ENCODE measurements around the gene IFFO2.

Gene IFFO2

GRCh38 chr1:18972531-18972930, 16.1 kb upstream of the IFFO2 start:
- no peak for DNase-seq (ENCODE audit: low spot score)

DNA sequence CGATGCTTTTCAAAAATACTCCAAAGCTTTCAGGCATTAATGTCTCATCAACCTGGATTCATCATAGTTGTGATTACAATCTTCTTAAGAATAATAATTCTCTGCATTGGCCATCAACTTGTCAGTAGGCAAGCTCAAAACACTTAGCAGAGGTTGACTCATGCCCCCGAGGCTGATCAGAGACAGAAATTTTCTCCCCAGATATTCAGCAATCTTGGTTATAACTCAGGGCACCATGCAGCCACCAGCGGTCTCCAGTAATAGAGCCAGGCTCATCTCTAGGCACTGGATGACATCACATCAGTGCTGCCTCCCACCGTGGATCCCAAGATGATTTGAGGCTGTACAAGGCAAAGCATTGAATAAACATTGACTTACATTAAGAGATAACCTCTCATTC, 14.3 kb upstream of the IFFO2 start:
- DNase-seq (ENCODE audit: low spot score): no peak

DNA sequence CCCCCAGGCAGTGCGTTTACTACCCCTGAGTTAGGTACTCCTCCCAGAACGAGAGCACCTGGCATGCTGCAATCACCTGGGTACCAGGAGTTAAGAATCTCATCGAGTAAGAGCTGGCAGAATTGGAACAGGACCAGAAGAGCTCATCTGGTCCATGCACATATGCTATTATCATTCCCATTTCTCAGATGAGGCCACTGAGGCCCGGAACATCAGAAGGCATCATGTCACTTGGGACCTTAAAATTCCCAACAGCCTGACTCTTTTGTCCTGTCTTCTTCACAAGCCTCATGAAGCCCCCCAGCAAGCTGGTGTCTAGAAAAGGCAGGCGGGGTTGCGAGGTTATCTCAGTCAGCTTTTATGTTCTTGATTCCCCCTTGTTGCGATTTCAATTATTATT, 13.9 kb upstream of the IFFO2 start:
- no peak for DNase-seq (ENCODE audit: low spot score)

DNA sequence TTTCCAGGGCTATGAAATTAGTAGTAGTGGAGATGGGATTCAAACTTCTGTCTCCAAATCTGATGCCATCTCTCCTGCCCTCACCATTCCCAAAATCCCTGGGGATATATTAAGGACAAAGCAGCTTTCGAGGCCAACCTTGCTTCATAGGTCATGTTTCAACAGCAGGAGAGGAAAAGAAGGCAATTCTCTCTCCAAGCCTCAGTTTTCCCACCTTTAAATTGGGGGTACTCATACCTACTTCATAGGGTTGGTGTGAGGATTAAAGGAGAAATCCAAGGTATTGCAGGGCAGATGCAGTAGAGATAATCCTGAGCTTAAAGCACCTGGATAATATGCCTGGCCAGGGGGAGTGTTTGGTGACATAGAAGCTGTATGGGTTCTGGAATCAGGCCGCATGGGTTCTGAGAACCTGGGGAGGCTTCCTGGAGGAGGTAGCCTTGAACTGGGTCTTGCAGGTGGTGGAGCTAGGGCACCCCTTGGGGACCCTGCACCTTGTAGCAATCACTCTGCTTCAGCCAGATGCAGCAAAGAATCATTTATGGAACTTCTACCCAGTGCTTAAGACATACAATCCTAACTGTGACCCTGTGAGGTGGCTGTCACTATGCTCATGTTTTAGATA, 10.7 kb upstream of the IFFO2 start:
- DNase-seq (ENCODE audit: low spot score): no peak

DNA sequence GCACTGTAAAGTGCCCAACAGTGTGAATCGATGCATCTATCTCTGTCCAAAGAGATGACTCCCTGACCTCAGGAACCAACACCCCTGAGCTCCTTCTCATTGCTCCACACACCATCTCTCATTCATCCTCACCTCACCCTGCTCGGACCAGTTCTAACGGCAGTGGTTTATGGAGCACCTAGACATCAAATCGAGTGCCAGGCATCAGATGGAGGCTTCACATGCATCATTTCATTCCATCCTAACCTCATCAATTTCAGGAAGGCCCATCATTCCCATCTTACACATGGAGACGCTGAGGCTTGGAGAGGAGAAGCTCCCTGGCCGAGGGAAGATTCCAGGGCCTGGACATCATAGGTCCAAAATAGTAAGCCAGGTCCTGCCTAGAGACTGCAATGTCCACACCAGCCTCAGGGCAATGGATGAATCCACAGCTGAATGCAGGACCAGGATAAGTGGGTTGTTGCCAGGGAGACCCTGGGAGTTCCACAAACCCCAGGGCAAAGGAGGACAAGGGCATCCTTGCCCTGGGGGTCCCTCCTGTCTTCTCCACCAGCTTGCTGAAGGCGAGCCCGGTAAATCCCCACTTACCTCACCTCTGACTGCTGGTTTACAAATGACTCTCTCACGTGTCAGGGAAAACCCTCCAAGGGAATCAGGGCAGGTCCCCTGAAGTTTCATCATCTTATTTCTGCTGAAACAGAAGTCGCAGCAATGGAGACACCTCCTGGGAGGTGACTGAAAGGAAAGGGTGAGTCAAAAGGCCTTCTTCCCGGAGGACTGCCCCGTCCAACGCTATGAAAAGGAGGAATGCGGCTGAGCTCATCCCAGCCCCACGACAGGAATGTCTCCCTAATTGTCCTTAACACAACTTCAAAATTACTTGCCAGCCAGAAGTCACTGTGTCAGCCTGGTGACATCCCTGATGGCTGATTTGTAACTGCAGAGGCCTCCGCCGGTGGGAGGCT, 9.0 kb upstream of the IFFO2 start:
- DNase-seq (ENCODE audit: low spot score): no peak

DNA sequence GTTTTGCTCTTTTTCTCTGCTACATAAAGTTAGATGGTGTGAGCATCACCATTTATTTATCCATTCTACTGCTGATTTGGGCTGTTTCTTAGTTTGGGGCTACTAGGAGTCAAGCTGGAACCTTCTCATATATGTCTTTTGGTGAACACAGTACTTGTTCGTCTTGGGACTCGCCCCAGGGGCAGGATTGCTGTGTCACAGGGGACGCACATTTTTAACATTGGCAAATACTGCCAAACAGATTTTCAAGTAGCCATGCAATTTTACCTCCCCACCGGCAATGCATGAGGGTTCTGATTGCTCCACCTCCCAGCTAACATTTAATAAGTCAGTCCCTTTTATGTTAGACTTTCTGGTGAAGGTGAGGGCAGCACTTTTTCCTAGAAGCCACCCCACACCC, 7.5 kb upstream of the IFFO2 start:
- DNase-seq (ENCODE audit: low spot score): no peak

- no peak for DNase-seq (ENCODE audit: low spot score)
Observed at GRCh38 chr1:18962855-18963737, 6.6 kb upstream of the IFFO2 start.

DNA sequence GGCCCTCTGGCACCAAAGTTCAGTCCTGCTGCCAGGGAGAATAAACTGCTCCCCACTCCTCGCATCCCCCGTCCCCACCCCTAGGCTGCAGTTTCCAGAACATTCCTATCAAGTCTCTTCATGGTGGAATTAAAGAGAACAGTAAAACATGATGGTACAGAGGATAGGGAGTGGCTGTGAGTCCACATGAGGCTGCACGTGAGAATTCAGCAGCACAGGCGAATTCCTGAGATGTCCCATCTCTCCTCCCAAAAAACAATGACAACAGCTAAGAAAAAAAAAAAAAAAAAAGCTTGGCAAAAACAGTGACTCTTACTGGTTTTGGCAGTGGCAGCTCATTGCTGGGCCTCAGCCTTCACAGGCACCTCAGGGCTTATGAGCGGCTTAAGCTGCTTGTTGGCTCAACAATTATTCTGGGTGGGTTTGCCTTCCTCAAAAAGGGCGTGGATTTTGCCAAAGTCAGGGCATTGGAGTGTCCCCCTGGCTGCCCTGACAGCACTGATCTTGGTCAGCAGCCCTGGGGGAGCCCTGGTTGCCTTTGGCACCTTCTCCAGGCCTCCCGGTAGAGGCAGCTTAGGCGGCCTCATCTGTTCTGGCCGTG, 5.7 kb upstream of the IFFO2 start:
- DNase-seq (ENCODE audit: low spot score): no peak

GRCh38 chr1:18960821-18961220, 4.3 kb upstream of the IFFO2 start:
- DNase-seq (ENCODE audit: low spot score): no peak

DNA sequence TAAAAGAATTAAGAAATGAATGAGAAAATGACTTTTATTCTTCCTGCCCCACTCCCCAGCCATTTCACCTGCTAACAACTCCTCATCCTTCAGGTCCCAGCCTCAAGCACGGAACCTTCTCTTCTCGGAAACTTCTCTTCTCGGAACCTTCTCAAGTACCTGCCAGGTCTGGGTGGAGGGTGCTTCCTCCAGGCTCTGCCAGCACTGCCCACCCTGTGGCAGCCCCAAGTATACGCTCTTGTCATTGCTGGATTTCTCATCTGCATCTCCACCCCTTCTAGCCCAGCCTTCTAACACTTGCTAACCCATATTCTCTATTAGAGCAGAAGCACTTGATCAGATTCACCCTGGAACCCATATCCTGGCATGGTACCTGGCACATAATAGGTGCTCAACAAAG, 3.9 kb upstream of the IFFO2 start:
- DNase-seq (ENCODE audit: low spot score): no peak

DNA sequence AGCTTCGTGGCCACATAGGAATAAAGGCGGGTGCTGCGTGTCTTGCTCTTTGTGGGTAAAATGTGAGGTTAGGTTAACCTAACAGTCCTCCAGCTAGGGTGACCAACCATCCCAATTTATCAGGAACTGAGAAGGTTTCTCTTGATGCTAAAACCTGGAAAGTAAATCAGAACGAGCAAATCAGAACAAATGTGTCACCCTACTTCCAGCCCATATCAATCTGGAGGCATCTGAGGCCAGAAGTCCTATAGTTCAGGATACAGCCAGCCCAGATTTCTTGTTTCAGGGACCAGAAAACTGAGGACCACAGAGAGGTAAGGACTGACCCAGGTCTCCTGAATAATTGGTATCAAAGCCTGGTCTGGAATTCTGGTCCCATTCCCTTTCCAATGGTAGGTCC, 3.1 kb upstream of the IFFO2 start:
- no peak for DNase-seq (ENCODE audit: low spot score)

DNA sequence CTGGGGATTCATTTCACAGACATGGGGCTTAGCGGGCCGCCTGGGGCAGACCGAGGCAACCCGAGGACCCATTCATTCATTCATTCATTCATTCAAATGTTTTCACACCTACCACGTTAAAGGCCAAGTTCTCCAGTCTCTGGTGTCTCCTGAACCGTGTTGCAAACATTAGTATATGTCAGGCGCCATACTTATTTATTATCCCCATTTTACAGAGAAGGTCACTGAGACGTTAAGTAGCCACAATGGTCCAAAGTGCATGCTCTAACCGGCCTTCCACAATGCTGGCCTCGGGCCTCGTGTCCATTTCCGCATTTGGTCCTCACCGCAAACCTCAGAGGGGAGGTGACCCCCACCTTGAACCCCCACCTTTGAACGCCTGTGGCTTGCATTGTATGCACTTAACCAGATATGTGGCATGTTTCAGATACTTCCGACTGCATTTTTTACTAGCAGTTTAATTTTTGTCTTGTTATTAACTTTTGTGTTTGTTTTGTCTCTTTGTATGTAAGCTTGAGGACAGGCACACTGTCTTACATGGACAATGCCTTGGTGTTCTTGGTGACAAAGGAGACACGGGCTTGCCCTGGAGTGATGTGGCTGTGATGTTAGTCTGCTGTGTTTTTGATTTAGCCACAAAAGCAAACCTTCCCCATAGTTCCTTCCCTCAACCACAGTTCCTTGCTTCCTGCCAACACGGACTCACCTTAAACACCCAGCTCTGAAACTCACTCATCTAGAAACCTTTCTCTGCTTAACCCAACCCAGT, 1.2 kb upstream of the IFFO2 start:
- no peak for DNase-seq (ENCODE audit: low spot score)

DNA sequence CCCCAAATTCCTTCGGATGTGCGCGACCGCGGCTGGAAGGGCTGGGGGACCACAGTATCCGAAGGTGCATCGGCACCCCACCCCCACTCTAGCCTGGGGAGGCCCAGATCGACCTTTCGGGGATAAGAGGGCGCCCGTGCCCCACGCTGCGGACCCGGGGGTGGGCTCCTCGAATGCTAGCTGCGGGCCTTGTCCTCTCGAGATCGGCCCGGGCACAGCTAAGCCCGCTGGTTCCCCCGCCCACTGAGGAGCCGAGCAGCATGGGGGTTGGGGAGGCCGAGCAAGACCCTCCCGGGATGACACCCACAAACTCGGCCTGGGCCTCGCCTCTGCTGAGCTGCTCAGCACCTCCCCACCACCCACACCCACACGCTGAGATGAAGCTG, 653 bp upstream of the IFFO2 start:
- no peak for DNase-seq (ENCODE audit: low spot score)

- peak; percentile 55 for DNase-seq (ENCODE audit: low spot score)
Observed at GRCh38 chr1:18955441-18956192, 859 bp downstream of the IFFO2 start.

- DNase-seq (ENCODE audit: low spot score): no peak
Observed at GRCh38 chr1:18955131-18955440, 1.4 kb downstream of the IFFO2 start.

GRCh38 chr1:18954270-18955071, 2.0 kb downstream of the IFFO2 start:
- DNase-seq (ENCODE audit: low spot score): peak; percentile 54

GRCh38 chr1:18953731-18954231, 2.7 kb downstream of the IFFO2 start:
- no peak for DNase-seq (ENCODE audit: low spot score)

DNA sequence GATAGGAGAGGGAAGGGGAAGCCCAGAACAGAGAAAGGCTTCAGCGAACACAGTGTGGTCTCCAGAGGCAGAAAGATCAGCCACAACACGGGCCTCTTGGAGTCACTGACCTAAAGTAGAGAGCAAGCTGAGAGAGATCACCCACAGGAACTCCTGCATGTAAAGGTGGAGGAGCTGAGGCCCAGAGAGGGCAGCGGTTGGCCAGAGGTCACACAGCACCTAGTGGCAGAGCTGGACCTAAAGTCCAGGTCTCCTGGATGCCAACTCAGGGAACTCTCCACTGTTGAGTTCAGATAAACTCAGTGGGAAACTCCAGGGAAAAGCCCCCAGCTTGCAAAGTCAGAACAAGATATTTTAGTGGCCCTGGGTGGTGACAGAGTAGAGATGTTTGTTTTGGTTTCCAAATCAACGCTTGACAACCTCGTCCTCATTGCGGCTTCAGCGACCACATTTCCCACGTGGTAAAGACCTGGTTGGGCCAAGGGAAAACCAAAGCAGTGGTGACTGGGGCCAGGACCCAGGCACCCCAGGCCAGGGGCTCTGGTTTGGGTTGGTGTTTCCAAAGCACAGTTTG, 4.6 kb downstream of the IFFO2 start:
- no peak for DNase-seq (ENCODE audit: low spot score)

DNA sequence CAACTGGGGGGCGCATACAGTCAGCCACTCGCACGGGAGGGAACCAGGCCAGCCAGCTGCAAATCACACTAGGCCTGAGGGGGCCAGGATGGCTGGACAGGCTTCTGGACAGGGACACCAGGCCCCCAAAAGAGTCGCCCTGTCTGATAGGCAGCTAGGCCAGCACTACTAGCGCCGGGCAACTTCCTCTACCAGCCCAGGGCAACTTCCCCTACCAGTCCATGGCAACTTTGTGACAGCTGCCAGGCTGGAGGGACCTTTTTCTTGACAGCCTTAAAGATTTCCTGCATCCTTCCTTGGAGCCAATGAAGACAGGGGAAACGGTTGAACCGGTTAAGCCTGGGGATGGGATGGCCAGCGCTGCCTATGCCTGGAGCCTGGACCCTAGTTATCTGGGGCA, 5.1 kb downstream of the IFFO2 start:
- DNase-seq (ENCODE audit: low spot score): no peak
